Measurements from ENCODE around the gene GLTPD2.

DNA sequence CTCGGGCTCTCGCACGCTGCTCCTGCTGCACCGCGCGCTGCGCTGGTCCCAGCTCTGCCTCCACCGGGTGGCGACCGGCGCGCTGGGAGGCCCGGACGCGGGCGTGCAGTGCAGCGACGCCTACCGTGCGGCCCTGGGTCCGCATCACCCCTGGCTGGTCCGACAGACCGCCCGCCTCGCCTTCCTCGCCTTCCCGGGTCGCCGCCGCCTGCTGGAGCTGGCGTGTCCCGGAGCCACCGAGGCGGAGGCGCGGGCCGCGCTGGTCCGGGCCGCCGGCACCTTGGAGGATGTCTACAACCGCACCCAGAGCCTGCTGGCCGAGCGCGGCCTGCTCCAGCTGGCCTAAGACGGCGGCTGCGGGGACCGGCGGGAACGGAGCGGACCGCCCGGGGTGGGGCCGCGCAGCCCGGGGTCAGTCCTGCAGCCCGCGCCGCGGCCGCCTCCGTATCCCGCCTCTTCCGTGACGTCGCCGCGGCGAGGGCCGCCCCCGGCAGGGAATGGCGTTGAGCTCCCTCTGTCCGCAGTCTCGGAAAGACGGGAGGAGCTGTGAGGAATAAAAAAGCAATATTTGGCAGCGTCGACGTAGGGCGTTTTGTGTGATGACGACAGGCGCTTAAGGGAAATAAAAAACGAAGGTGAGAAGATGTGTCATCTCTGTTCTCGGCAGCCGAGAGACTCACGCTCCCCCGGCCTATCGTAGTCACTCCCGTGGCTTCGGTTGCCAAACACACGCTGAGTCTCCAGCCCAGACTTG lies 1.4 kb downstream of the GLTPD2 start:
- TF ChIP-seq POLR2A (IDR thresholded peaks at IDR 0.05; ENCODE audit: low read depth, low read length) (peak; percentile 88), FOS (IDR thresholded peaks at IDR 0.05; ENCODE audit: borderline replicate concordance, insufficient read depth, low read length) (no peak), POLR2AphosphoS5 (IDR thresholded peaks at IDR 0.05; ENCODE audit: insufficient read depth, low read depth, low read length) (peak; percentile 81), EZH2 (IDR thresholded peaks at IDR 0.05; ENCODE audit: borderline replicate concordance, low read depth, low read length, severe bottlenecking) (no peak), MYC (IDR thresholded peaks at IDR 0.05; ENCODE audit: low read depth, low read length) (peak; percentile 49), JUN (IDR thresholded peaks at IDR 0.05; ENCODE audit: borderline replicate concordance, insufficient read depth, insufficient read length, low read depth) (no peak)
- TF ChIP-seq, protein P1, sequence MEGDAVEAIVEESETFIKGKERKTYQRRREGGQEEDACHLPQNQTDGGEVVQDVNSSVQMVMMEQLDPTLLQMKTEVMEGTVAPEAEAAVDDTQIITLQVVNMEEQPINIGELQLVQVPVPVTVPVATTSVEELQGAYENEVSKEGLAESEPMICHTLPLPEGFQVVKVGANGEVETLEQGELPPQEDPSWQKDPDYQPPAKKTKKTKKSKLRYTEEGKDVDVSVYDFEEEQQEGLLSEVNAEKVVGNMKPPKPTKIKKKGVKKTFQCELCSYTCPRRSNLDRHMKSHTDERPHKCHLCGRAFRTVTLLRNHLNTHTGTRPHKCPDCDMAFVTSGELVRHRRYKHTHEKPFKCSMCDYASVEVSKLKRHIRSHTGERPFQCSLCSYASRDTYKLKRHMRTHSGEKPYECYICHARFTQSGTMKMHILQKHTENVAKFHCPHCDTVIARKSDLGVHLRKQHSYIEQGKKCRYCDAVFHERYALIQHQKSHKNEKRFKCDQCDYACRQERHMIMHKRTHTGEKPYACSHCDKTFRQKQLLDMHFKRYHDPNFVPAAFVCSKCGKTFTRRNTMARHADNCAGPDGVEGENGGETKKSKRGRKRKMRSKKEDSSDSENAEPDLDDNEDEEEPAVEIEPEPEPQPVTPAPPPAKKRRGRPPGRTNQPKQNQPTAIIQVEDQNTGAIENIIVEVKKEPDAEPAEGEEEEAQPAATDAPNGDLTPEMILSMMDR (IDR thresholded peaks at IDR 0.05; ENCODE audit: extremely low read depth in 1 of 2, insufficient read depth in 1 of 2, low read depth in 1 of 2, low read length in 2 of 2) = peak; percentile 77 to 82
- TF ChIP-seq, protein P2, sequence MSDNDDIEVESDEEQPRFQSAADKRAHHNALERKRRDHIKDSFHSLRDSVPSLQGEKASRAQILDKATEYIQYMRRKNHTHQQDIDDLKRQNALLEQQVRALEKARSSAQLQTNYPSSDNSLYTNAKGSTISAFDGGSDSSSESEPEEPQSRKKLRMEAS (IDR thresholded peaks at IDR 0.05; ENCODE audit: insufficient read depth, insufficient read length) = no peak

Data from endothelial cell of umbilical vein (primary cell).